HUES64 (cell line): ENCODE data around the gene EFNB3.

Source experiments
- H3K27ac ChIP-seq: 2 replicates; pipeline ENCODE4 v1.7.0; 2013; ENCODE audit warnings: low read depth, low read length, inconsistent platforms
- H3K27me3 ChIP-seq: 2 replicates; pipeline ENCODE4 v1.6.1; 2013; ENCODE audit warnings: mild to moderate bottlenecking, low read length; ENCODE audit not compliant: insufficient read depth
- H3K36me3 ChIP-seq: 2 replicates; pipeline ENCODE4 v1.6.1; 2013; ENCODE audit warnings: mild to moderate bottlenecking, low read length; ENCODE audit not compliant: insufficient read depth
- H3K4me1 ChIP-seq: 2 replicates; pipeline ENCODE4 v1.6.1; 2013; ENCODE audit warnings: mild to moderate bottlenecking, low read length, moderate library complexity; ENCODE audit not compliant: insufficient read depth
- H3K4me3 ChIP-seq: 2 replicates; pipeline ENCODE4 v1.5.1; 2013; ENCODE audit warnings: mild to moderate bottlenecking, low read length, moderate library complexity
- H3K9ac ChIP-seq: 2 replicates; pipeline ENCODE4 v1.6.1; 2013; ENCODE audit warnings: mild to moderate bottlenecking, low read depth, low read length
- H3K9me3 ChIP-seq: 2 replicates; pipeline ENCODE4 v1.6.1; 2013; ENCODE audit warnings: low read depth, low read length; ENCODE audit not compliant: insufficient read depth
- WGBS: fragments of 150-250, 120-280 bp; methylation state at CpG from one replicate; pipeline ENCODE4 v1.1.7; 2013; ENCODE audit warnings: missing lambda C conversion rate; 5-methylcytosine and 5-hydroxymethylcytosine counted together

EFNB3 gene

DNA sequence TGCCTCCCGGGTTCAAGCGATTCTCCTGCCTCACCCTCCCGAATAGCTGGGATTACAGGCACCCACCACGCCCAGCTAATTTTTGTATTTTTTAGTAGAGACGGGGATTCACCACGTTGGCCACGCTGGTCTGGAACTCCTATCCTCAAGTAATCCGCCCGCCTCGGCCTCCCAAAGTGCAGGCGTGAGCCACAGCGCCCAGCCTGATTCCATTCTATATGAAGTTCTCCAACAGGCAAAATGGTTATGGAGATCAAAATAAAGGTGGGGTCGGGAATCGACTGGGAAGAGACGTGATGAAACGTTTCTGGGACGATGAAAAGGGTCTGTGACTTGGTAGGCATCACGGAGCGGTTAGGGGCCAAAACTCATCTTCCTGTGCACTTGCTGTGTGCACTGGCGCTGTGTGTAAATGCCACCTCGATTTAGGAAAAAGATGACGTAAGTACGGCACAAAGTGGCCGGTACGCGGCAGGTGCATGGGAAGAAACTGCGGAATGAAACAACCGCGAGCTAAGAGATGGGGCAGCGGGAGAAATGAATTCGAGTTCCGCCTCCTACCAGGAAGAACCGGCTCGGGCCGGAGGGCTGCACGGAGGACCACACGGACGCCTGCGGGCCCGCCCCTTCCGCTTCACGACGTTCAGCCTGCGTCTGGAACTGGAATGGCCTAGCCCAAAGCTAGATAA is 19.3 kb upstream of the EFNB3 start:
- H3K9me3 ChIP-seq, result no peaks in the 10 kb centered on the region
- peak overlapping the region; percentile 98 for H3K4me3 ChIP-seq
- 5% methylated on average over 44 of the region's 44 CpGs for WGBS

DNA sequence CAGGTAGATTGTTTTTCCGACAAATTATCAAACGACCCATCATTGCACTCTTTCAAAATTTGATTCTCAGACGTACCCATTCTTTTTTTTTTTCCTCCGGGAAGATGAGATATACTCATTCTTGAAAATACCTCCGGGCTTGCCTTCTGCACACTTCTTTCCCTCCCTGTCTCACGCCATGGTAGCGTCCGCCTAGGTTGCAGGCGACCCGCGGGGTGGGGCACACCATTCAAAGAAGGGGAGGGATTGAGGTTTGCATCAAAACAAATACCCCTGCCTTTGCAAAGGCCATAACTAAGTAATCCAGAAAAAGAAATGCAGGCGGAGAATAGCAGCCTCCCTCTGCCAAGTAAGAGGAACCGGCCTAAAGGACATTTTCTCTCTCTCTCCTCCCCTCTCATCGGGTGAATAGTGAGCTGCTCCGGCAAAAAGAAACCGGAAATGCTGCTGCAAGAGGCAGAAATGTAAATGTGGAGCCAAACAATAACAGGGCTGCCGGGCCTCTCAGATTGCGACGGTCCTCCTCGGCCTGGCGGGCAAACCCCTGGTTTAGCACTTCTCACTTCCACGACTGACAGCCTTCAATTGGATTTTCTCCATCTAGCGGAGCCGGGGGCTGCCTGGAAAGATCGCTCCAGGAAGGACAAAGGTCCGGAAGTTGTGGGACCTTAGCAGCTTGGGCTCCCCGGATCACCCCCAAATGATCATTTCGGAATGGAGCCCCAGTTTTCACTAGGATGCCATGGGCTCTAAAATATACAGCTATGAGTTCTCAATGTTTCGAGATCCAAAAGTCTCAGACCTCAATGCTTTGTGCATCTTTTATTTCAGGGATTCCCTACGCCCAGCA is 18.6 kb upstream of the EFNB3 start:
- Histone ChIP-seq H3K27ac (peak overlapping the region; percentile 98), H3K36me3 (peaks cover 20% of the 10 kb centered on the region), H3K4me1 (peaks cover 20% of the 10 kb centered on the region), H3K27me3 (no peaks in the 10 kb centered on the region), H3K9me3 (no peaks in the 10 kb centered on the region), H3K4me3 (peak overlapping the region; percentile 98), H3K9ac (peak overlapping the region; percentile 98)
- WGBS, result under 1% methylated on average over 30 of the region's 30 CpGs

More for the DNA sequence above, 19.3 kb upstream of the EFNB3 start:
- Histone ChIP-seq H3K27me3 (no peaks in the 10 kb centered on the region), H3K36me3 (peaks cover 20% of the 10 kb centered on the region), H3K9ac (peak overlapping the region; percentile 98), H3K4me1 (peaks cover 20% of the 10 kb centered on the region), H3K27ac (peak overlapping the region; percentile 98)

DNA sequence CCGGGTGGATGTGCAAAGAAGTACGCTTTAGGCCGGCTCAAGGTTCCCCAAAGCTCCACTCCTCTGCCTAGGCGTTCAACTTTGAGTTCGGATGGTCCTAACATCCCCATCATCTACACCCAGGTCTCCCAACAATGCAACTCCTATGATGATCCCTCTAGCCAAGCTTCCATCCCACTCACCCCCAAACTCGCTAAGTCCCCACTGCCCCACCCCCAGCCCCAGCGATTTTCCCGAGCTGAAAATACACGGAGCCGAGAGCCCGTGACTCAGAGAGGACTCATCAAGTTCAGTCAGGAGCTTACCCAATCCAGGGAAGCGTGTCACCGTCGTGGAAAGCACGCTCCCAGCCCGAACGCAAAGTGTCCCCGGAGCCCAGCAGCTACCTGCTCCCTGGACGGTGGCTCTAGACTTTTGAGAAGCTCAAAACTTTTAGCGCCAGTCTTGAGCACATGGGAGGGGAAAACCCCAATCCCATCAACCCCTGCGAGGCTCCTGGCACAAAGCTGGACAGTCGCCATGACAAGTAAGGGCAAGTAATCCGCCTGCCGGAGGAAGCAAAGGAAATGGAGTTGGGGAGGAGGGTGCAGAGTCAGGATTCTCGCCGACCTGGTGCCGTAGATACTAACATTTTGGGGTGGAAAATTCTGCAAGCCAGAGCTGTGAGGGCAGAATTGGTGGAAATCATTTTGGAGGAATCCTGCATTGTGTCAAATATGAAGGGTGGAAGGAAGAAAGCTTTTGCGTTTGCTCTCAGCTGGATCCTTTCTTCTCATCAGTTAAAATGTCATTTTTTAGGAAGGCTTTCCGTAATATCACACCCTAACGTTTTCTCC is 17.7 kb upstream of the EFNB3 start, which contains the start of gene TP53:
TSS of gene TP53 (minus strand) at position 419 of the 836 bp plus-strand sequence. CDS start 10,896 bp downstream, outside the sequence.
- WGBS, result under 1% methylated on average over 30 of the region's 30 CpGs
- H3K9me3 ChIP-seq, result no peaks in the 10 kb centered on the region
- peaks cover 20% of the 10 kb centered on the region for H3K4me1 ChIP-seq
- peak within 1 kb of the TSS; percentile 98 for H3K4me3 ChIP-seq
- H3K9ac ChIP-seq, result peak within 1 kb of the TSS; percentile 98
- no peaks in the 10 kb centered on the region for H3K27me3 ChIP-seq
- peaks cover 20% of the 10 kb centered on the region for H3K36me3 ChIP-seq
- peak within 1 kb of the TSS; percentile 98 for H3K27ac ChIP-seq

DNA sequence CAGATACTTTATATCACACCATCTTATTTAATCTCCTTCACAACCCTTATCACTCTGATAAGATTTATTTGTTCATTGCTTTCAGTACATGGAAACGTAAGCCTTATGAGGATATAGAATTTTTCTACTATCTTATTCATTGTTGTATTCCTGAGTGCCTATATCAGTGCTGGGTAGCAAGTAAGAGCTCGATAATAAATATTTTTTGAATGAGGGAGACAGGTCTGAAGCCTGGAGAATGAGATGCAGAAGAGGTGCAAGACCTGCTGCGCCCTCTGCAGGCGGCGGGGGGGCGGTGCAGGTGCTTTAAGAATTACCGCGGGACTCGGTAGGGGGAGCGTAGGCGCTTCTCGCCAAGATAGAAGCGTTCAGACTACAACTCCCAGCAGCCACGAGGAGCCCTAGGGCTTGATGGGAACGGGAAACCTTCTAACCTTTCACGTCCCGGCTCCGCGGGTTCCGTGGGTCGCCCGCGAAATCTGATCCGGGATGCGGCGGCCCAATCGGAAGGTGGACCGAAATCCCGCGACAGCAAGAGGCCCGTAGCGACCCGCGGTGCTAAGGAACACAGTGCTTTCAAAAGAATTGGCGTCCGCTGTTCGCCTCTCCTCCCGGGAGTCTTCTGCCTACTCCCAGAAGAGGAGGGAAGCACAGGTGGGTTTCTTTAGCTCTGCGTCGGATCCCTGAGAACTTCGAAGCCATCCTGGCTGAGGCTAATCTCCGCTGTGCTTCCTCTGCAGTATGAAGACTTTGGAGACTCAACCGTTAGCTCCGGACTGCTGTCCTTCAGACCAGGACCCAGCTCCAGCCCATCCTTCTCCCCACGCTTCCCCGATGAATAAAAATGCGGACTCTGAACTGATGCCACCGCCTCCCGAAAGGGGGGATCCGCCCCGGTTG is 16.8 kb upstream of the EFNB3 start, which contains the start of gene WRAP53:
TSS of gene WRAP53 (plus strand) at position 570 of the 900 bp plus-strand sequence. CDS start at position 742, 172 bp downstream.
- Histone ChIP-seq H3K9me3 (no peaks in the 10 kb centered on the region), H3K27me3 (no peaks in the 10 kb centered on the region), H3K4me1 (peaks cover 20% of the 10 kb centered on the region), H3K36me3 (peaks cover 15% of the 10 kb centered on the region), H3K27ac (peak within 1 kb of the TSS; percentile 98), H3K9ac (peak within 1 kb of the TSS; percentile 98), H3K4me3 (peak within 1 kb of the TSS; percentile 98)
- under 1% methylated on average over 50 of the region's 51 CpGs for WGBS

DNA sequence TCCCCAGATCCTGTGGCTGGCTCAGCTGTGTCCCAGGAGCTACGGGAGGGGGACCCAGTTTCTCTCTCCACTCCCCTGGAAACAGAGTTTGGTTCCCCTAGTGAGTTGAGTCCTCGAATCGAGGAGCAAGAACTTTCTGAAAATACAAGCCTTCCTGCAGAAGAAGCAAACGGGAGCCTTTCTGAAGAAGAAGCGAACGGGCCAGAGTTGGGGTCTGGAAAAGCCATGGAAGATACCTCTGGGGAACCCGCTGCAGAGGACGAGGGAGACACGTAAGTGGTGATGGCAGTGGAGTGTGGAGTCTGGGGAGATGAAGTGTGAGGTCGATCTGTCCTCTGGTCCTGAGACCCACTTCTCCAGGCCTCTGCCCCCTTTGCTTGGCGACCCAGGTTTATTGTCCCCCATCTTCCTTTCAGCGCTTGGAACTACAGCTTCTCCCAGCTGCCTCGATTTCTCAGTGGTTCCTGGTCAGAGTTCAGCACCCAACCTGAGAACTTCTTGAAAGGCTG is 16.1 kb upstream of the EFNB3 start:
- H3K27me3 ChIP-seq, result no peaks in the 10 kb centered on the region
- H3K9ac ChIP-seq, result peak overlapping the region; percentile 93
- 23% methylated on average over 13 of the region's 13 CpGs for WGBS
- H3K9me3 ChIP-seq, result no peaks in the 10 kb centered on the region
- H3K36me3 ChIP-seq, result peaks cover 19% of the 10 kb centered on the region
- peak overlapping the region; percentile 98 for H3K4me3 ChIP-seq
- H3K4me1 ChIP-seq, result peaks cover 20% of the 10 kb centered on the region
- H3K27ac ChIP-seq, result peak overlapping the region; percentile 63

DNA sequence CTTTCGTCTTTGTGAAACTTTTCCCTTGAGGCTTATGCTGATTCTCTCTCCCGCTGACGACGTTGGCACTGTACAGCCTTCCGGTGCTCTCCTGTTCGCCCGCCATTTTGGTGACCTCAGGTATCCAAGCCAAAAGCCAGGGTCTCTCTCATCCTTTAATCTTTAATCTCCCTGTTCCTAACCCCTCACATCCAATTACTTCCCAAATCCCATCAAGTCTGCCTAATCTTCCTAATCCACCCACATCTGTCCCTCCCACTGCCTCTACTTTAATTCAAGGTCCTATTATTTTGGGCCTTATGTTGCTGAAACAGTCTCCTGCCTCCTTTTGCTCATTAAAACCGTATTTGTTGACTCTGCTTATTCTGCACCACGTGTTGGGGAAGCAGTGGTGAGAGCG is 9.4 kb upstream of the EFNB3 start:
- H3K9me3 ChIP-seq, result no peaks in the 10 kb centered on the region
- 93% methylated on average over 10 of the region's 10 CpGs for WGBS

DNA sequence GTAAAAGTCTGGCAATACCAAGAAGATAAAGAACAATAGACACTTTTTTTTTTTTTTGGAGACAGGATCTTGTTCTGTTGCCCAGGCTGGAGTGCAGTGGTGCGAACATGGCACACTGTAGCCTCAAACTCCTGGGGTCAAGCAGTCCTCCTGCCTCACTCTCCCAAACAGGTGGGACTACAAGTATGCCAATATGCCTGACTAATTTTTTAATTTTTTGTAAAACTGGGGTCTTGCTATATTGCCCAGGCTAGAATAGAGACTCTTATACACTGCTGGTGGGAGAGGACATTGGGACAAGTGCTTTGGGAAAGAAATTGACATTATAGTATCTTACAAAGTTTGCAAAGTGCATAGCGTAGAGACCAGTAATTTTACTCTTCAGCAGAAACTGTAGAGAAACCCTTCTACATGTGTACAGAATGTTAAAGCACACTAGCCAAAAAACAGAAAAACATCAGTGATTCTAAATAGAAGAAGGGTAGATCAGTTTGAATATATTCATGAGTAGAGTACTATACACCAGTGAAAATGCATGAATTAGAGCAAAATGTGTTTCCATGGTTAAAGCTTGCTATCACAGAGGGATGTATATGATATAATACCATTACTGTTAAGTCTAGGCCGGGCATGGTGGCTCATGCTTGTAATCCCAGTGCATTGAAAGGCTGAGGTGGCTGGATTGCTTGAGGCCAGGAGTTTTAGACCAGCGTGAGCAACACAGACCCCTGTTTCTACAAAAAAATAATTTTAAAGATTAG is 7.0 kb upstream of the EFNB3 start:
- Histone ChIP-seq H3K36me3 (peaks cover 34% of the 10 kb centered on the region), H3K27me3 (no peaks in the 10 kb centered on the region), H3K9ac (no peak overlapping the region), H3K4me3 (no peak overlapping the region), H3K9me3 (no peaks in the 10 kb centered on the region), H3K27ac (no peak overlapping the region), H3K4me1 (no peaks in the 10 kb centered on the region)
- 96% methylated on average over 4 of the region's 4 CpGs for WGBS

More for the DNA sequence above, 9.4 kb upstream of the EFNB3 start:
- Histone ChIP-seq H3K4me3 (no peak overlapping the region), H3K4me1 (no peaks in the 10 kb centered on the region), H3K27ac (no peak overlapping the region), H3K9ac (no peak overlapping the region), H3K27me3 (no peaks in the 10 kb centered on the region), H3K36me3 (peaks cover 24% of the 10 kb centered on the region)

DNA sequence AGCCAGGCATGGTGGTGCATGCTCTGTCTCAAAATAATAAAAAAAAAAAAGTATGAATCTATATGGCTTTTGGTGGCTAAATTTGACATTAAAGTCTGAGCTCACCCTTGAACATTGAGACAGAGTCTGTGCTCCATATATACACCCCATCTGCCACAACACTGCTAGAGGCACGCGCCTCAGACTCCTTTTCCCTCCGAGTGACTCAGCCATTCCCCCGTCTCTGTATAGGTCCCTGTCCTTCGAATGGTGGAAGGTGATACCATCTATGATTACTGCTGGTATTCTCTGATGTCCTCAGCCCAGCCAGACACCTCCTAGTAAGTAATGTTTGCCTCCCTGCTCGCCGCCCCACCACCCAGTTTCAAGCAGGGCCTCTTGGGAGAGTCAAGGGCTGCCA is 4.5 kb upstream of the EFNB3 start:
- peaks cover 22% of the 10 kb centered on the region for H3K36me3 ChIP-seq
- H3K9me3 ChIP-seq, result no peaks in the 10 kb centered on the region
- no peaks in the 10 kb centered on the region for H3K27me3 ChIP-seq
- peaks cover 8% of the 10 kb centered on the region for H3K4me1 ChIP-seq
- H3K4me3 ChIP-seq, result no peak overlapping the region
- no peak overlapping the region for H3K9ac ChIP-seq
- no peak overlapping the region for H3K27ac ChIP-seq
- WGBS, result 95% methylated on average over 7 of the region's 7 CpGs

DNA sequence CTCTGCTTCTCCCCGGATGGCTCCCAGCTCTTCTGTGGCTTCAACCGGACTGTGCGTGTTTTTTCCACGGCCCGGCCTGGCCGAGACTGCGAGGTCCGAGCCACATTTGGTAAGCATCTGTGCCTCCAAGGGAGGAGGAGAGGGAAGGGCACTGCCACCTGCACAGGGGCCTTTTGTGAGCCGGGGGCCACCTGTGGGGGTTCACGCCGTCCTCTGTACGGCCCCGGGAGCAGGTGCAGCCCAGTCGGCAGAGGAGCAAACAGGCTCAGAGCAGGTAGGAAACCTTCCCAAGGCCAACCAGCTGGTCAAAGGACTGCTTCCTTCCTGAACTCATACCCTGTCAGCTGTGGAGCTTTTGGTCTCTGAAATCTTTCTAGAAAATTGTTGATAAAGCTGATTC is 3.3 kb upstream of the EFNB3 start:
- H3K36me3 ChIP-seq, result peaks cover 17% of the 10 kb centered on the region
- H3K27me3 ChIP-seq, result peaks cover 11% of the 10 kb centered on the region
- H3K27ac ChIP-seq, result no peak overlapping the region
- whole genome bisulfite sequencing, result 96% methylated on average over 14 of the region's 14 CpGs
- H3K4me3 ChIP-seq, result no peak overlapping the region
- no peak overlapping the region for H3K9ac ChIP-seq
- no peaks in the 10 kb centered on the region for H3K9me3 ChIP-seq
- H3K4me1 ChIP-seq, result peaks cover 8% of the 10 kb centered on the region
